ENCODE data around the gene RALGPS1.

GRCh38 chr9:127132921-127133647 is 218.5 kb downstream of the RALGPS1 start:
- TF ChIP-seq EZH2 (IDR thresholded peaks at IDR 0.05; ENCODE audit: low read length, missing control alignments) (no peak), CTCF (conservative IDR thresholded peaks at IDR 0.05 in 1 of 2, IDR thresholded peaks at IDR 0.05 in 1 of 2; ENCODE audit: low read depth in 1 of 2, low read length in 2 of 2) (no peak)

Data from fibroblast of lung (primary cell).